HCT116 (cell line): Measurements from ENCODE around the gene VWC2L. TPM values are rescaled to one million over a fixed set of nuclear protein-coding genes. Genes with fewer than 3 reads are reported as not detected.

Source experiments
- ATAC-seq: fragments of 200-7000 bp; cut with Tn5 transposase; 2 replicates; pipeline ENCODE4 v1.9.1; 2020; ENCODE audit warnings: mild to moderate bottlenecking, moderate library complexity
- BruUV-seq: library from RNA; stranded (reverse); fragments of 400-500 nt; replicated peaks from 2 replicates; lab custom pipeline; 2021; lab: Mats Ljungman, UMichigan
- CTCF ChIA-PET: fragments of 300-600 bp; sonication (Branson Sonifier 250); formaldehyde crosslinking; loops from one replicate; lab custom pipeline; 2021; ENCODE audit warnings: antibody characterized with exemption; lab: Charles Lee
- POLR2A ChIA-PET: fragments of 300-600, 350-600 bp; sonication (Branson Sonifier 250); formaldehyde crosslinking; loops from one replicate; lab custom pipeline; 2021; ENCODE audit warnings: antibody characterized with exemption; lab: Charles Lee
- RAD21 ChIA-PET, 2 experiments: fragments of 300-600 bp; sonication (Branson Sonifier 250); formaldehyde crosslinking; loops; one replicate each; lab custom pipeline; 2023; ENCODE audit warnings: low total read pairs in 2 of 2; ENCODE audit not compliant: uncharacterized antibody in 2 of 2, unreplicated experiment in 2 of 2, low non-redundant PET in 1 of 2; lab: Charles Lee
- DNase-seq: peaks from one replicate; pipeline ENCODE4 v3.0.0-alpha.2; 2010; ENCODE audit warnings: low read depth, low spot score
- H2AFZ ChIP-seq: fragments of 200-600 bp; shearing (Covaris generic), sonication (generic); 2 replicates; pipeline ENCODE4 v1.6.1; 2017; ENCODE audit warnings: low read depth, mixed run types, mixed read lengths, antibody characterized with exemption, low read length; ENCODE audit not compliant: poor library complexity, severe bottlenecking
- H3K27ac ChIP-seq: 2 replicates; pipeline ENCODE4 v1.5.1; 2012; ENCODE audit warnings: low read depth, low read length
- H3K27me3 ChIP-seq: fragments of 200-600 bp; sonication (generic); 2 replicates; pipeline ENCODE4 v1.6.1; 2016; ENCODE audit warnings: mixed run types, low read length, mixed read lengths; ENCODE audit not compliant: insufficient read depth
- H3K36me3 ChIP-seq, 2 experiments: fragments of 200-500 bp in 1 of 2; fragments of 200-600 bp in 1 of 2; sonication (Bioruptor generic) in 1 of 2; sonication (generic) in 1 of 2; 2 replicates each; pipeline versions ENCODE4 v1.5.1 to v1.6.1; 2014 to 2016; ENCODE audit warnings: low read length in 2 of 2, inconsistent platforms in 1 of 2, mixed read lengths in 1 of 2, mixed run types in 1 of 2; ENCODE audit not compliant: insufficient read depth in 2 of 2, control insufficient read depth in 1 of 2
- H3K4me1 ChIP-seq, 2 experiments: fragments of 200-600 bp in 1 of 2; sonication (generic) in 1 of 2; 2 replicates each; pipeline versions ENCODE4 v1.5.1 to v1.6.1; 2012 to 2017; ENCODE audit warnings: low read length in 2 of 2, inconsistent platforms in 1 of 2, mild to moderate bottlenecking in 1 of 2, mixed read lengths in 1 of 2, mixed run types in 1 of 2, moderate library complexity in 1 of 2; ENCODE audit not compliant: insufficient read depth in 2 of 2, control insufficient read depth in 1 of 2
- H3K4me2 ChIP-seq: fragments of 200-600 bp; sonication (generic); 2 replicates; pipeline ENCODE4 v1.6.1; 2017; ENCODE audit warnings: mixed run types, low read length, mixed read lengths
- H3K4me3 ChIP-seq, 2 experiments: fragments of 200-600 bp in 1 of 2; sonication (generic) in 1 of 2; replicated peaks in 1 of 2; 2 replicates each; pipeline ENCODE4 v1.5.1; 2011 to 2016; ENCODE audit warnings: low read length in 2 of 2, control low read depth in 1 of 2, low read depth in 1 of 2, mild to moderate bottlenecking in 1 of 2, mixed read lengths in 1 of 2, mixed run types in 1 of 2
- H3K79me2 ChIP-seq: fragments of 200-600 bp; sonication (generic); 2 replicates; pipeline ENCODE4 v1.6.1; 2017; ENCODE audit warnings: mild to moderate bottlenecking, mixed run types, low read length, moderate library complexity, mixed read lengths; ENCODE audit not compliant: insufficient read depth
- H3K9ac ChIP-seq: fragments of 200-600 bp; sonication (generic); 2 replicates; pipeline ENCODE4 v1.6.1; 2016; ENCODE audit warnings: low read length, mixed read lengths
- H3K9me2 ChIP-seq: fragments of 200-600 bp; sonication (generic), shearing (Covaris generic); 2 replicates; pipeline ENCODE4 v1.6.1; 2017; ENCODE audit warnings: mixed run types, mild to moderate bottlenecking, moderate library complexity; ENCODE audit not compliant: insufficient read depth
- H3K9me3 ChIP-seq, 2 experiments: fragments of 200-500 bp in 1 of 2; fragments of 200-600 bp in 1 of 2; sonication (Bioruptor generic) in 1 of 2; sonication (generic) in 1 of 2; 2 replicates each; pipeline ENCODE4 v1.6.1; 2014 to 2017; ENCODE audit warnings: low read length in 2 of 2, mixed read lengths in 2 of 2, inconsistent platforms in 1 of 2, low read depth in 1 of 2, mild to moderate bottlenecking in 1 of 2, mixed run types in 1 of 2, moderate library complexity in 1 of 2; ENCODE audit not compliant: control insufficient read depth in 1 of 2, insufficient read depth in 1 of 2
- H4K20me1 ChIP-seq: fragments of 200-600 bp; sonication (generic), shearing (Covaris generic); 2 replicates; pipeline ENCODE4 v1.6.1; 2017; ENCODE audit warnings: mixed run types, mild to moderate bottlenecking, moderate library complexity; ENCODE audit not compliant: insufficient read depth
- CBX3 ChIP-seq: IDR thresholded peaks from 2 replicates; pipeline ENCODE4 v1.6.1; 2012; ENCODE audit warnings: low read depth
- CEBPB ChIP-seq: IDR thresholded peaks from 2 replicates; pipeline ENCODE4 v1.6.1; 2012; ENCODE audit warnings: low read depth
- EZH2 ChIP-seq: fragments of 200-600 bp; sonication (generic); IDR thresholded peaks from 2 replicates; pipeline ENCODE4 v1.6.1; 2017; ENCODE audit warnings: antibody characterized with exemption, mixed run types
- JUND ChIP-seq: IDR thresholded peaks from 2 replicates; pipeline ENCODE4 v1.6.1; 2012
- POLR2AphosphoS5 ChIP-seq: IDR thresholded peaks from 2 replicates; pipeline ENCODE4 v1.6.1; 2011; ENCODE audit warnings: mild to moderate bottlenecking, low read depth, low read length, moderate library complexity
- SIN3A ChIP-seq: IDR thresholded peaks from 2 replicates; pipeline ENCODE4 v1.6.1; 2012; ENCODE audit warnings: low read depth
- SRF ChIP-seq: IDR thresholded peaks from 2 replicates; pipeline ENCODE4 v1.6.1; 2012; ENCODE audit warnings: low read depth
- TCF7L2 ChIP-seq: IDR thresholded peaks from 2 replicates; pipeline ENCODE4 v1.7.0; 2011; ENCODE audit warnings: borderline replicate concordance, inconsistent platforms; ENCODE audit not compliant: insufficient read depth, insufficient read length; ENCODE audit errors: extremely low read depth
- intact Hi-C: fragments of 100-400 bp; cut with micrococcal nuclease; formaldehyde crosslinking; loops from 2 replicates; pipeline ENCODE4 v1.10.0; 2022
- total RNA-seq: library from RNA; stranded (reverse); gene quantifications from one replicate; pipeline ENCODE4 v1.2.1, GENCODE V29; 2021; ENCODE audit not compliant: unreplicated experiment
- TF ChIP-seq, protein P1 (sequence below): IDR thresholded peaks from 2 replicates; pipeline ENCODE4 v1.6.1; 2012; ENCODE audit warnings: low read depth

VWC2L gene
- total RNA-seq, 1 experiment from 2014 or later: not detected

- Histone ChIP-seq H3K4me1 (no peaks in the 10 kb centered on the region), H3K9me2 (no peaks in the 10 kb centered on the region), H4K20me1 (no peaks in the 10 kb centered on the region; the same call in 1 of the 2 replicates)
- no peak for TF ChIP-seq CBX3
- TF ChIP-seq, protein P1, sequence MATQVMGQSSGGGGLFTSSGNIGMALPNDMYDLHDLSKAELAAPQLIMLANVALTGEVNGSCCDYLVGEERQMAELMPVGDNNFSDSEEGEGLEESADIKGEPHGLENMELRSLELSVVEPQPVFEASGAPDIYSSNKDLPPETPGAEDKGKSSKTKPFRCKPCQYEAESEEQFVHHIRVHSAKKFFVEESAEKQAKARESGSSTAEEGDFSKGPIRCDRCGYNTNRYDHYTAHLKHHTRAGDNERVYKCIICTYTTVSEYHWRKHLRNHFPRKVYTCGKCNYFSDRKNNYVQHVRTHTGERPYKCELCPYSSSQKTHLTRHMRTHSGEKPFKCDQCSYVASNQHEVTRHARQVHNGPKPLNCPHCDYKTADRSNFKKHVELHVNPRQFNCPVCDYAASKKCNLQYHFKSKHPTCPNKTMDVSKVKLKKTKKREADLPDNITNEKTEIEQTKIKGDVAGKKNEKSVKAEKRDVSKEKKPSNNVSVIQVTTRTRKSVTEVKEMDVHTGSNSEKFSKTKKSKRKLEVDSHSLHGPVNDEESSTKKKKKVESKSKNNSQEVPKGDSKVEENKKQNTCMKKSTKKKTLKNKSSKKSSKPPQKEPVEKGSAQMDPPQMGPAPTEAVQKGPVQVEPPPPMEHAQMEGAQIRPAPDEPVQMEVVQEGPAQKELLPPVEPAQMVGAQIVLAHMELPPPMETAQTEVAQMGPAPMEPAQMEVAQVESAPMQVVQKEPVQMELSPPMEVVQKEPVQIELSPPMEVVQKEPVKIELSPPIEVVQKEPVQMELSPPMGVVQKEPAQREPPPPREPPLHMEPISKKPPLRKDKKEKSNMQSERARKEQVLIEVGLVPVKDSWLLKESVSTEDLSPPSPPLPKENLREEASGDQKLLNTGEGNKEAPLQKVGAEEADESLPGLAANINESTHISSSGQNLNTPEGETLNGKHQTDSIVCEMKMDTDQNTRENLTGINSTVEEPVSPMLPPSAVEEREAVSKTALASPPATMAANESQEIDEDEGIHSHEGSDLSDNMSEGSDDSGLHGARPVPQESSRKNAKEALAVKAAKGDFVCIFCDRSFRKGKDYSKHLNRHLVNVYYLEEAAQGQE: no peak
- no peak for TF ChIP-seq POLR2AphosphoS5
- no peak for TF ChIP-seq CEBPB
- TF ChIP-seq, all 23 proteins: peak for 0
- Histone ChIP-seq H3K9ac (no peak overlapping the region), H3K79me2 (no peaks in the 10 kb centered on the region), H3K4me3 (no peak overlapping the region), H3K27me3 (no peaks in the 10 kb centered on the region), H3K36me3 (no peaks in the 10 kb centered on the region), H3K4me2 (no peak overlapping the region), H2AFZ (no peak overlapping the region), H3K9me3 (no peaks in the 10 kb centered on the region), H3K27ac (no peak overlapping the region)
- POLR2A ChIA-PET: no interaction called here
- ATAC-seq: no peak
- intact Hi-C loops: no loop called here
- CTCF ChIA-PET: no interaction called here
- BruUV-seq: no TSS peak
- no peak for DNase-seq
- RAD21 ChIA-PET: no interaction called here
Observed at GRCh38 chr2:214465363-214466146, 54.7 kb downstream of the VWC2L start.

- Histone ChIP-seq H3K9ac (no peak overlapping the region), H3K4me1 (no peaks in the 10 kb centered on the region), H3K27ac (no peak overlapping the region), H3K9me2 (no peaks in the 10 kb centered on the region), H4K20me1 (no peaks in the 10 kb centered on the region), H3K4me3 (no peak overlapping the region), H3K36me3 (no peaks in the 10 kb centered on the region), H3K4me2 (no peak overlapping the region), H3K79me2 (no peaks in the 10 kb centered on the region), H2AFZ (no peak overlapping the region), H3K9me3 (no peaks in the 10 kb centered on the region), H3K27me3 (no peaks in the 10 kb centered on the region)
- RAD21 ChIA-PET: no interaction called here
- POLR2A ChIA-PET: no interaction called here
- ATAC-seq (no peak), DNase-seq (no peak)
- TF ChIP-seq TCF7L2: no peak
- no peak for TF ChIP-seq POLR2AphosphoS5
- no peak for TF ChIP-seq SRF
- TF ChIP-seq EZH2: no peak
- no peak for TF ChIP-seq JUND
- no peak for TF ChIP-seq SIN3A
- no TSS peak for BruUV-seq
- CTCF ChIA-PET: no interaction called here
- intact Hi-C loops: no loop called here
Observed at GRCh38 chr2:214469728-214470127, 58.9 kb downstream of the VWC2L start.
